NOMO-1 treated with dmso at 0.1 percent for 144 hours (cell line): ENCODE data around the gene PRKAR1B.

Experiments used
- DNase-seq: peaks from one replicate; lab custom pipeline; 2025; ENCODE audit not compliant: unreplicated experiment; lab: John Stamatoyannopoulos, UW

PRKAR1B gene

GRCh38 chr7:548401-548800 is 178.7 kb downstream of the PRKAR1B start:
- DNase-seq: no peak

GRCh38 chr7:545470-545869 is 181.6 kb downstream of the PRKAR1B start:
- no peak for DNase-seq

- DNase-seq: no peak
Measured at GRCh38 chr7:544338-545221, 182.5 kb downstream of the PRKAR1B start.

GRCh38 chr7:543501-544337 is 183.4 kb downstream of the PRKAR1B start:
- DNase-seq: no peak

- no peak for DNase-seq
Measured at GRCh38 chr7:542713-543500, 184.2 kb downstream of the PRKAR1B start.

GRCh38 chr7:542131-542712 is 184.9 kb downstream of the PRKAR1B start:
- no peak for DNase-seq

- no peak for DNase-seq
Measured at GRCh38 chr7:541661-542060, 185.4 kb downstream of the PRKAR1B start.

GRCh38 chr7:540997-541396 is 186.1 kb downstream of the PRKAR1B start:
- DNase-seq: no peak

GRCh38 chr7:540579-540978 is 186.5 kb downstream of the PRKAR1B start:
- DNase-seq: no peak

GRCh38 chr7:539731-540411 is 187.2 kb downstream of the PRKAR1B start:
- DNase-seq: no peak

- DNase-seq: no peak
Measured at GRCh38 chr7:538764-539685, 188.1 kb downstream of the PRKAR1B start.

GRCh38 chr7:537911-538634 is 189.0 kb downstream of the PRKAR1B start:
- no peak for DNase-seq

GRCh38 chr7:536231-536630 is 190.8 kb downstream of the PRKAR1B start:
- no peak for DNase-seq

- no peak for DNase-seq
Measured at GRCh38 chr7:534959-535358, 192.1 kb downstream of the PRKAR1B start.

GRCh38 chr7:534075-534474 is 193.0 kb downstream of the PRKAR1B start:
- DNase-seq: no peak

- no peak for DNase-seq
Measured at GRCh38 chr7:533266-533665, 193.8 kb downstream of the PRKAR1B start.

GRCh38 chr7:532379-533143 is 194.5 kb downstream of the PRKAR1B start:
- no peak for DNase-seq

- DNase-seq: no peak
Measured at GRCh38 chr7:531777-532176, 195.3 kb downstream of the PRKAR1B start.
